ENCODE measurements around the gene CNGB1.
"Not testable (repeated sequence)": the region's sequence is repeated elsewhere in the genome, so short reads cannot be mapped to it uniquely, and the experiment has no call there.

The CNGB1 gene

GRCh38 chr16:57948027-57948426, 22.9 kb downstream of the CNGB1 start:
- H3K9me3 ChIP-seq (ENCODE audit: control insufficient read depth, low read depth, low read length) = no peaks in the 10 kb centered on the region
- no peak overlapping the region for H3K4me3 ChIP-seq (ENCODE audit: low read length)
- no peak overlapping the region for H3K27ac ChIP-seq (ENCODE audit: low read length)
- no peaks in the 10 kb centered on the region for H3K36me3 ChIP-seq (ENCODE audit: control insufficient read depth, low read depth, low read length)
- H3K9ac ChIP-seq (ENCODE audit: low read length) = no peak overlapping the region
- H3K27me3 ChIP-seq (ENCODE audit: control insufficient read depth, insufficient read depth, low read length) = no peaks in the 10 kb centered on the region
- no peaks in the 10 kb centered on the region for H3K4me1 ChIP-seq (ENCODE audit: control insufficient read depth, low read depth, low read length)

GRCh38 chr16:57947261-57947660, 23.7 kb downstream of the CNGB1 start:
- Histone ChIP-seq H3K9ac (ENCODE audit: low read length) (no peak overlapping the region), H3K27me3 (ENCODE audit: control insufficient read depth, insufficient read depth, low read length) (no peaks in the 10 kb centered on the region), H3K27ac (ENCODE audit: low read length) (no peak overlapping the region), H3K4me1 (ENCODE audit: control insufficient read depth, low read depth, low read length) (no peaks in the 10 kb centered on the region), H3K36me3 (ENCODE audit: control insufficient read depth, low read depth, low read length) (no peaks in the 10 kb centered on the region), H3K4me3 (ENCODE audit: low read length) (no peak overlapping the region), H3K9me3 (ENCODE audit: control insufficient read depth, low read depth, low read length) (no peaks in the 10 kb centered on the region)

GRCh38 chr16:57946181-57946801, 24.6 kb downstream of the CNGB1 start:
- Histone ChIP-seq H3K27me3 (ENCODE audit: control insufficient read depth, insufficient read depth, low read length) (no peaks in the 10 kb centered on the region), H3K4me1 (ENCODE audit: control insufficient read depth, low read depth, low read length) (no peaks in the 10 kb centered on the region), H3K27ac (ENCODE audit: low read length) (no peak overlapping the region), H3K4me3 (ENCODE audit: low read length) (no peak overlapping the region), H3K9me3 (ENCODE audit: control insufficient read depth, low read depth, low read length) (no peaks in the 10 kb centered on the region), H3K9ac (ENCODE audit: low read length) (no peak overlapping the region), H3K36me3 (ENCODE audit: control insufficient read depth, low read depth, low read length) (no peaks in the 10 kb centered on the region)

- H3K9me3 ChIP-seq (ENCODE audit: control insufficient read depth, low read depth, low read length) = no peaks in the 10 kb centered on the region
- no peaks in the 10 kb centered on the region for H3K27me3 ChIP-seq (ENCODE audit: control insufficient read depth, insufficient read depth, low read length)
- H3K27ac ChIP-seq (ENCODE audit: low read length) = no peak overlapping the region
- no peaks in the 10 kb centered on the region for H3K36me3 ChIP-seq (ENCODE audit: control insufficient read depth, low read depth, low read length)
- H3K4me1 ChIP-seq (ENCODE audit: control insufficient read depth, low read depth, low read length) = no peaks in the 10 kb centered on the region
- no peak overlapping the region for H3K4me3 ChIP-seq (ENCODE audit: low read length)
- no peak overlapping the region for H3K9ac ChIP-seq (ENCODE audit: low read length)
Measured at GRCh38 chr16:57945740-57946138, 25.2 kb downstream of the CNGB1 start.

GRCh38 chr16:57944970-57945739, 25.8 kb downstream of the CNGB1 start:
- Histone ChIP-seq H3K27me3 (ENCODE audit: control insufficient read depth, insufficient read depth, low read length) (no peaks in the 10 kb centered on the region), H3K9me3 (ENCODE audit: control insufficient read depth, low read depth, low read length) (no peaks in the 10 kb centered on the region), H3K4me1 (ENCODE audit: control insufficient read depth, low read depth, low read length) (no peaks in the 10 kb centered on the region), H3K9ac (ENCODE audit: low read length) (no peak overlapping the region), H3K36me3 (ENCODE audit: control insufficient read depth, low read depth, low read length) (no peaks in the 10 kb centered on the region), H3K27ac (ENCODE audit: low read length) (no peak overlapping the region), H3K4me3 (ENCODE audit: low read length) (no peak overlapping the region)

GRCh38 chr16:57943381-57943780, 27.5 kb downstream of the CNGB1 start:
- H3K9me3 ChIP-seq (ENCODE audit: control insufficient read depth, low read depth, low read length); H3K9ac ChIP-seq (ENCODE audit: low read length); H3K4me3 ChIP-seq (ENCODE audit: low read length); H3K36me3 ChIP-seq (ENCODE audit: control insufficient read depth, low read depth, low read length); H3K27ac ChIP-seq (ENCODE audit: low read length); H3K27me3 ChIP-seq (ENCODE audit: control insufficient read depth, insufficient read depth, low read length); H3K4me1 ChIP-seq (ENCODE audit: control insufficient read depth, low read depth, low read length): not testable (repeated sequence)

- not testable (repeated sequence) for H3K27ac ChIP-seq (ENCODE audit: low read length); H3K4me1 ChIP-seq (ENCODE audit: control insufficient read depth, low read depth, low read length); H3K9ac ChIP-seq (ENCODE audit: low read length); H3K27me3 ChIP-seq (ENCODE audit: control insufficient read depth, insufficient read depth, low read length); H3K36me3 ChIP-seq (ENCODE audit: control insufficient read depth, low read depth, low read length); H3K4me3 ChIP-seq (ENCODE audit: low read length); H3K9me3 ChIP-seq (ENCODE audit: control insufficient read depth, low read depth, low read length)
Measured at GRCh38 chr16:57941901-57942300, 29.0 kb downstream of the CNGB1 start.

- Histone ChIP-seq H3K27ac (ENCODE audit: low read length) (no peak overlapping the region), H3K9ac (ENCODE audit: low read length) (no peak overlapping the region), H3K9me3 (ENCODE audit: control insufficient read depth, low read depth, low read length) (no peaks in the 10 kb centered on the region), H3K27me3 (ENCODE audit: control insufficient read depth, insufficient read depth, low read length) (no peaks in the 10 kb centered on the region), H3K4me3 (ENCODE audit: low read length) (no peak overlapping the region), H3K4me1 (ENCODE audit: control insufficient read depth, low read depth, low read length) (no peaks in the 10 kb centered on the region), H3K36me3 (ENCODE audit: control insufficient read depth, low read depth, low read length) (no peaks in the 10 kb centered on the region)
Measured at GRCh38 chr16:57941016-57941664, 29.8 kb downstream of the CNGB1 start.

GRCh38 chr16:57940382-57940966, 30.5 kb downstream of the CNGB1 start:
- no peaks in the 10 kb centered on the region for H3K4me1 ChIP-seq (ENCODE audit: control insufficient read depth, low read depth, low read length)
- no peaks in the 10 kb centered on the region for H3K27me3 ChIP-seq (ENCODE audit: control insufficient read depth, insufficient read depth, low read length)
- no peaks in the 10 kb centered on the region for H3K36me3 ChIP-seq (ENCODE audit: control insufficient read depth, low read depth, low read length)
- H3K9ac ChIP-seq (ENCODE audit: low read length) = no peak overlapping the region
- H3K27ac ChIP-seq (ENCODE audit: low read length) = no peak overlapping the region
- no peak overlapping the region for H3K4me3 ChIP-seq (ENCODE audit: low read length)
- no peaks in the 10 kb centered on the region for H3K9me3 ChIP-seq (ENCODE audit: control insufficient read depth, low read depth, low read length)

GRCh38 chr16:57939872-57940224, 31.1 kb downstream of the CNGB1 start:
- H3K4me1 ChIP-seq (ENCODE audit: control insufficient read depth, low read depth, low read length) = no peaks in the 10 kb centered on the region
- no peaks in the 10 kb centered on the region for H3K9me3 ChIP-seq (ENCODE audit: control insufficient read depth, low read depth, low read length)
- H3K27ac ChIP-seq (ENCODE audit: low read length) = no peak overlapping the region
- no peak overlapping the region for H3K9ac ChIP-seq (ENCODE audit: low read length)
- H3K36me3 ChIP-seq (ENCODE audit: control insufficient read depth, low read depth, low read length) = no peaks in the 10 kb centered on the region
- no peaks in the 10 kb centered on the region for H3K27me3 ChIP-seq (ENCODE audit: control insufficient read depth, insufficient read depth, low read length)
- H3K4me3 ChIP-seq (ENCODE audit: low read length) = no peak overlapping the region

- Histone ChIP-seq H3K27me3 (ENCODE audit: control insufficient read depth, insufficient read depth, low read length) (no peaks in the 10 kb centered on the region), H3K36me3 (ENCODE audit: control insufficient read depth, low read depth, low read length) (no peaks in the 10 kb centered on the region), H3K27ac (ENCODE audit: low read length) (no peak overlapping the region), H3K4me3 (ENCODE audit: low read length) (no peak overlapping the region), H3K4me1 (ENCODE audit: control insufficient read depth, low read depth, low read length) (no peaks in the 10 kb centered on the region), H3K9me3 (ENCODE audit: control insufficient read depth, low read depth, low read length) (no peaks in the 10 kb centered on the region), H3K9ac (ENCODE audit: low read length) (no peak overlapping the region)
Measured at GRCh38 chr16:57938936-57939871, 31.7 kb downstream of the CNGB1 start.
